Right atrium auricular region (tissue), 2 donors: ENCODE measurements around the gene RAB31. TPM values are rescaled to one million over a fixed set of nuclear protein-coding genes. Genes with fewer than 3 reads are reported as not detected.
A peak's percentile ranks its signal among the peaks of the same experiment; 100 is the strongest.

ENCODE experiments used
- DNase-seq: peaks from one replicate; pipeline ENCODE4 v3.0.0-alpha.2; 2019; ENCODE audit warnings: low spot score
- H3K27ac ChIP-seq, 2 donors: fragments of 200-600 bp; sonication (generic); 1 replicate in 1 of 2; 2 replicates in 1 of 2; pipeline ENCODE4 v1.5.1; 2016 to 2019
- H3K27me3 ChIP-seq, 2 donors: fragments of 200-600 bp; sonication (generic); one replicate each; pipeline versions ENCODE4 v1.5.1 to v1.6.0; 2017 to 2019
- H3K36me3 ChIP-seq: fragments of 200-600 bp; sonication (generic); one replicate; pipeline ENCODE4 v1.5.1; 2016
- H3K4me1 ChIP-seq, 2 donors: fragments of 200-600 bp; sonication (generic); one replicate each; pipeline versions ENCODE4 v1.5.1 to v1.6.0; 2017 to 2019
- H3K4me3 ChIP-seq, 2 donors: fragments of 200-600 bp; sonication (generic); 1 replicate in 1 of 2; 2 replicates in 1 of 2; pipeline ENCODE4 v1.5.1; 2017 to 2019; ENCODE audit warnings: mild to moderate bottlenecking in 1 of 2, moderate library complexity in 1 of 2
- H3K9me3 ChIP-seq, 2 donors: fragments of 200-600 bp; sonication (generic); one replicate each; pipeline ENCODE4 v1.5.1; 2019
- CTCF ChIP-seq, 2 donors: fragments of 200-600 bp; sonication (generic); IDR thresholded peaks; one replicate each; pipeline ENCODE4 v1.5.1; 2019; ENCODE audit warnings: antibody characterized with exemption in 2 of 2
- total RNA-seq, 2 donors: library from RNA; depleted of rRNA; stranded (reverse); fragments of >200 nt; gene quantifications; one replicate each; pipeline ENCODE4 v1.1.0, GENCODE V29; 2016

Gene RAB31
- total RNA-seq, 2 donors from 2014 or later = 9.9 to 29.2 TPM

DNA sequence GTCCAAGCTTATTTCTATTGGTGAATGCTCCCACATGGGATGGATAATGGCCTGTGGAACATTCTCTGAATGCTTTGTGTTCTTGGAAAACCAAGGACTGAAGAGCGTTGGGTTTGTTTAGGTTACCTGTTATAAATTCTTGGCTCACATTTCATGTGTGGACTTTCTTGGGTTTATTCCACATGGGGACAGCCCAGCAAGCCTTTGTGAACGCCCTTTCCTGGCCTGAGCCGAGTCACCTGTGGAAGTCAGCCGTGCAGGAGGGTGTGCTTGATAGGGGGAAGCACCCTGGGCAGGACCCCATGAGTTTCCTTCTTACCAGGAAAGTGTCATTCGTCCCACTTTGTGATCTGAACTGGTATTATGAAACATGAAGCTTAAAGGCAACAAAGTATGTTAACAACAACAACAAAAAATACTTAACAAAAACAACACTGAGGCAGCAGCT, 4.1 kb downstream of the RAB31 start:
- Histone ChIP-seq H3K27me3 (no peaks in the 10 kb centered on the region), H3K9me3 (no peaks in the 10 kb centered on the region), H3K4me3 (no peak overlapping the region), H3K4me1 (peaks cover 0 to 12% of the 10 kb centered on the region in 2 donors), H3K36me3 (no peaks in the 10 kb centered on the region), H3K27ac (no peak overlapping the region)
- DNase-seq = peak; percentile 49
- no peak for TF ChIP-seq CTCF (IDR thresholded peaks at IDR 0.05)

DNA sequence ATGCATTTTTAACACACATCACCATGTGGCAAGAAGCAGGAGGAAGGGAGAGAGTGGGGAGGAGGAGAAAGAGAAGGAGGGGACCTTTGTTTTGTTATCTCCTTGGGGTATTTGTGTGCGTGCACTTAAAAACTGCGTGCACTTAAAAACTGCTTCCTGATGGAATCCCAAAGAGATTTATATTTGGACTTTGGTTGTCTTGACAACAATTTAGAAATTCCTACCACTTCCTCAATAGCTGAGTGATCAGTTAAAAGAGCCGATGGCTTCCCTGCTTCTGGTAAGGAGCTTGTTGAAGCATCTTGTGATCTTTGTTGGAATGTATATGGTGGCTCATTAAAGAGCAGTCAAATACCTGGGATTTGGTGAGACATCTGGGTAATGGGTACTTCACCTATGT, 4.5 kb downstream of the RAB31 start:
- Histone ChIP-seq H3K4me3 (no peak overlapping the region), H3K9me3 (no peaks in the 10 kb centered on the region), H3K4me1 (peaks cover 0 to 12% of the 10 kb centered on the region in 2 donors), H3K27ac (no peak overlapping the region), H3K27me3 (no peaks in the 10 kb centered on the region), H3K36me3 (no peaks in the 10 kb centered on the region)
- no peak for TF ChIP-seq CTCF (IDR thresholded peaks at IDR 0.05)
- DNase-seq = peak; percentile 16

DNA sequence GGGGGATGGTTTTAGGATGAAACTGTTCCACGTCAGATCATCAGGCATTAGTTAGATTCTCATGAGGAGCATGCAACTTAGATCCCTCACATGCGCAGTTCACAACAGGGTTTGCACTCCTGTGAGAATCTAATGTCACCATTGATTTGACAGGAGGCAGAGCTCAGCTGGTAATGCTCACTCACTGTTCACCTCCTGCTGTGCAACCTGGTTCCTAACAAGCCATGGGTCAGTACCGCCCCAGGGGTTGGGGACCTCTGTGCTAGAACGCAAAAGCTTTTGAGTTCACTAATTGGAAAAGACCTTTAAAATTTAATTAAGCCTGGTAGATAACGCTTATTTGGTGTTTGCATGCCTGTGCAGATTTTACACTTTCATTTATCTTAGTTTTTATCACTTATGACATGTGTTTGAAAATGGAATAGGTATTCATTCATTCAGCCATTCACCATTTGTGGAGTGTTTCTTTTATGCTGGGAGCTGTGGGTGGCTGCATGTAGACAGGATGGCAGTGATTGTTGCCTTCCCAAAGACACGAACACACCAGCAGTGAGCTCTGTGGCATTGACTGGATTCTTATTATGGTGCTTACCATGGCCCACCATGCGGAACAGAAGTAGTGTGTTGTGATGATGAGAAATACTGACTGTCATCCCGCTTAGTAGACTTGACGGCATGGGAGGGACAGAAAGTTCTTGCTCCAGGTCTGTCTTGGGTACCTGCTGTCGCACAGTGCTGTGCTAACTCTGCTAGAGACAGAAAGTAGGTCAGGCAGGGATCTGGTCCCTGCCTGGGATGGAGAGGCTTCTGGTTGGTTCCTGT, 6.4 kb downstream of the RAB31 start:
- no peaks in the 10 kb centered on the region for H3K27me3 ChIP-seq
- H3K4me1 ChIP-seq = peaks cover 0 to 12% of the 10 kb centered on the region in 2 donors
- no peaks in the 10 kb centered on the region for H3K9me3 ChIP-seq
- no peaks in the 10 kb centered on the region for H3K36me3 ChIP-seq
- TF ChIP-seq CTCF (IDR thresholded peaks at IDR 0.05) = no peak
- no peak overlapping the region for H3K27ac ChIP-seq
- DNase-seq = no peak
- H3K4me3 ChIP-seq = no peak overlapping the region

DNA sequence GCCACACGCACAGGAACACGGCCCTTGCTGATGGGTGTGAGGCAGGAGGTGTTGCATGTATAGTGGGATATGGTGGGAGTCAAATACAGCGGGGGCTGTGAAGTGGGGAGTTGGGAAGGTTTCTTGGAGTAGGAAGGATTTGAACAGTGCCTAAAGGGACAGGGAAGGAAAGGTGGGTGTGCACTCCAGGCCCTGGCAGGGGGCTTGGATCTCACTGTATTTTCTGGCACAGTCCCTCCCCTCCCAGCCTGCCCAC, 6.9 kb downstream of the RAB31 start:
- Histone ChIP-seq H3K27me3 (no peaks in the 10 kb centered on the region), H3K27ac (no peak overlapping the region), H3K4me1 (peaks cover 0 to 7% of the 10 kb centered on the region in 2 donors), H3K9me3 (no peaks in the 10 kb centered on the region), H3K4me3 (no peak overlapping the region), H3K36me3 (no peaks in the 10 kb centered on the region)
- TF ChIP-seq CTCF (IDR thresholded peaks at IDR 0.05) = no peak
- no peak for DNase-seq

- no peaks in the 10 kb centered on the region for H3K27me3 ChIP-seq
- H3K36me3 ChIP-seq = no peaks in the 10 kb centered on the region
- no peak overlapping the region for H3K27ac ChIP-seq
- no peaks in the 10 kb centered on the region for H3K9me3 ChIP-seq
- TF ChIP-seq CTCF (IDR thresholded peaks at IDR 0.05) = no peak
- H3K4me3 ChIP-seq = no peak overlapping the region
- DNase-seq = no peak
- peaks cover 0 to 6% of the 10 kb centered on the region in 2 donors for H3K4me1 ChIP-seq
Observed at GRCh38 chr18:9715978-9716774, 8.1 kb downstream of the RAB31 start.
